ENCODE results near the gene MAPK4.

DNA sequence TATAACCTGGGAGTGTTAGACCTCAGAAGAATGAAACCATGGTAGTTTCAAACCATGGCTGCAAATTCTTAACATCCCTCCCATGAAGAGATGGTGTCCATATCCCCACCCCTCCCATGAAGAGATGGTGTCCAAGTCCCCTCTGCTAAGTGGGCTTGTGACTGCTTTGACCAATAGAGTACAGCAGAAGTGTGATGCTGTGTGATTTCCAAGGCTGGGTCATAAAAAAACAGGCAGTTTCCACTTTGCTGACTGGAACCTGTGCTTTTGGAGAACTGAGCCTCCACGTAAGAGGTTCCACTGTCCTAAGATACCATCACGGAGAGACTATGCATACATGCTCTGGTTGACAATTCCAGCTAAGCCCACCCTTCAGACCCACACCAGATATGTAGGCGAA, 194.4 kb downstream of the MAPK4 start:
- TF ChIP-seq, protein P1, sequence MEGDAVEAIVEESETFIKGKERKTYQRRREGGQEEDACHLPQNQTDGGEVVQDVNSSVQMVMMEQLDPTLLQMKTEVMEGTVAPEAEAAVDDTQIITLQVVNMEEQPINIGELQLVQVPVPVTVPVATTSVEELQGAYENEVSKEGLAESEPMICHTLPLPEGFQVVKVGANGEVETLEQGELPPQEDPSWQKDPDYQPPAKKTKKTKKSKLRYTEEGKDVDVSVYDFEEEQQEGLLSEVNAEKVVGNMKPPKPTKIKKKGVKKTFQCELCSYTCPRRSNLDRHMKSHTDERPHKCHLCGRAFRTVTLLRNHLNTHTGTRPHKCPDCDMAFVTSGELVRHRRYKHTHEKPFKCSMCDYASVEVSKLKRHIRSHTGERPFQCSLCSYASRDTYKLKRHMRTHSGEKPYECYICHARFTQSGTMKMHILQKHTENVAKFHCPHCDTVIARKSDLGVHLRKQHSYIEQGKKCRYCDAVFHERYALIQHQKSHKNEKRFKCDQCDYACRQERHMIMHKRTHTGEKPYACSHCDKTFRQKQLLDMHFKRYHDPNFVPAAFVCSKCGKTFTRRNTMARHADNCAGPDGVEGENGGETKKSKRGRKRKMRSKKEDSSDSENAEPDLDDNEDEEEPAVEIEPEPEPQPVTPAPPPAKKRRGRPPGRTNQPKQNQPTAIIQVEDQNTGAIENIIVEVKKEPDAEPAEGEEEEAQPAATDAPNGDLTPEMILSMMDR (IDR thresholded peaks at IDR 0.05; ENCODE audit: low read length) = no peak
- TF ChIP-seq EZH2 (IDR thresholded peaks at IDR 0.05; ENCODE audit: borderline replicate concordance, low read length) = no peak
